Thoracic aorta (tissue), 2 donors: ENCODE measurements around the gene TRAT1. TPM values are rescaled to one million over a fixed set of nuclear protein-coding genes. Genes with fewer than 3 reads are reported as not detected.
A peak's percentile ranks its signal among the peaks of the same experiment; 100 is the strongest.

Experiments
- ATAC-seq: fragments of 150-250 bp; one replicate; pipeline ENCODE4 v1.8.0; 2017; ENCODE audit warnings: low read depth; ENCODE audit not compliant: insufficient number of reproducible peaks, low FRiP score
- DNase-seq: peaks from one replicate; pipeline ENCODE4 v3.0.0-alpha.2; 2020; ENCODE audit warnings: low spot score
- H3K27ac ChIP-seq, 2 donors: fragments of 200-600 bp; sonication (generic); 1 replicate in 1 of 2; 2 replicates in 1 of 2; pipeline ENCODE4 v1.5.1; 2016; ENCODE audit warnings: mild to moderate bottlenecking in 2 of 2, moderate library complexity in 2 of 2
- H3K27me3 ChIP-seq: fragments of 200-600 bp; sonication (generic); replicated peaks from 2 replicates; pipeline ENCODE4 v1.6.0; 2016; ENCODE audit warnings: mild to moderate bottlenecking; ENCODE audit not compliant: insufficient read depth
- H3K36me3 ChIP-seq: fragments of 200-600 bp; sonication (generic); one replicate; pipeline ENCODE4 v1.5.1; 2016
- H3K4me1 ChIP-seq, 2 donors: fragments of 200-600 bp; sonication (generic); 1 replicate in 1 of 2; 2 replicates in 1 of 2; pipeline versions ENCODE4 v1.5.1 to v1.6.0; 2016; ENCODE audit warnings: low read depth in 2 of 2, mild to moderate bottlenecking in 1 of 2; ENCODE audit not compliant: control insufficient read depth in 1 of 2
- H3K4me3 ChIP-seq: fragments of 200-600 bp; sonication (generic); 2 replicates; pipeline ENCODE4 v1.5.1; 2016; ENCODE audit warnings: mild to moderate bottlenecking
- H3K9me3 ChIP-seq: fragments of 200-600 bp; sonication (generic); 2 replicates; pipeline ENCODE4 v1.5.1; 2016
- total RNA-seq, 2 donors: library from RNA; depleted of rRNA; stranded (reverse); fragments of >200 nt; gene quantifications; one replicate each; pipeline versions ENCODE4 v1.1.0 to v1.2.3, GENCODE V29; 2016
- TF ChIP-seq, protein P1 (sequence below): fragments of 200-600 bp; sonication (generic); IDR thresholded peaks from one replicate; pipeline ENCODE4 v1.5.1; 2019; ENCODE audit warnings: antibody characterized with exemption

TRAT1 gene
- total RNA-seq, 2 donors from 2014 or later, result not detected

DNA sequence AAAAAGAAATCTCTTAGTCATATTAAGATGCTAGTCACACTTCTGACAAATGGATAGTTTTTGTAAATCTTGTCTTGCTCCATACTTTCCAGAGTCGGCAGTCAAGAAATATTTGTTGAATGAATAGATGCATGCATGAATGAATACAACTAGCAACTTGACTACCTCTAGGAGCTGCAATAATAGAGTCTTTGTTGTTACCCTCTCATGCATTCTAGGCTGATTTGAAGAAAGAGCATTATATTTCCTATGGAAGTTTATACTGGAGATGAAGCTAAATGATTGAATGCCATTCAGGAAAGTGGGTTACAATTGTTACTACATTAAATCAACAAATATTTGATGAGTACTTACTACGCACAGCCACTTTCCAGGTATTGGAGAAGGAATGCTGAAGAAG, 18.1 kb upstream of the TRAT1 start:
- Histone ChIP-seq H3K27ac (no peak overlapping the region), H3K4me3 (no peak overlapping the region), H3K27me3 (no peaks in the 10 kb centered on the region), H3K36me3 (no peaks in the 10 kb centered on the region), H3K9me3 (no peaks in the 10 kb centered on the region), H3K4me1 (no peaks in the 10 kb centered on the region)
- ATAC-seq, result no peak
- TF ChIP-seq, protein P1, sequence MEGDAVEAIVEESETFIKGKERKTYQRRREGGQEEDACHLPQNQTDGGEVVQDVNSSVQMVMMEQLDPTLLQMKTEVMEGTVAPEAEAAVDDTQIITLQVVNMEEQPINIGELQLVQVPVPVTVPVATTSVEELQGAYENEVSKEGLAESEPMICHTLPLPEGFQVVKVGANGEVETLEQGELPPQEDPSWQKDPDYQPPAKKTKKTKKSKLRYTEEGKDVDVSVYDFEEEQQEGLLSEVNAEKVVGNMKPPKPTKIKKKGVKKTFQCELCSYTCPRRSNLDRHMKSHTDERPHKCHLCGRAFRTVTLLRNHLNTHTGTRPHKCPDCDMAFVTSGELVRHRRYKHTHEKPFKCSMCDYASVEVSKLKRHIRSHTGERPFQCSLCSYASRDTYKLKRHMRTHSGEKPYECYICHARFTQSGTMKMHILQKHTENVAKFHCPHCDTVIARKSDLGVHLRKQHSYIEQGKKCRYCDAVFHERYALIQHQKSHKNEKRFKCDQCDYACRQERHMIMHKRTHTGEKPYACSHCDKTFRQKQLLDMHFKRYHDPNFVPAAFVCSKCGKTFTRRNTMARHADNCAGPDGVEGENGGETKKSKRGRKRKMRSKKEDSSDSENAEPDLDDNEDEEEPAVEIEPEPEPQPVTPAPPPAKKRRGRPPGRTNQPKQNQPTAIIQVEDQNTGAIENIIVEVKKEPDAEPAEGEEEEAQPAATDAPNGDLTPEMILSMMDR, result no peak
- no peak for DNase-seq

- Histone ChIP-seq H3K4me3 (no peak overlapping the region), H3K9me3 (no peaks in the 10 kb centered on the region), H3K27ac (no peak overlapping the region), H3K27me3 (no peaks in the 10 kb centered on the region), H3K4me1 (no peaks in the 10 kb centered on the region), H3K36me3 (no peaks in the 10 kb centered on the region)
- DNase-seq (no peak), ATAC-seq (no peak)
- TF ChIP-seq, protein P1, result no peak
These were observed 17.6 kb upstream of the TRAT1 start for GRCh38 chr3:108804966-108805365.

DNA sequence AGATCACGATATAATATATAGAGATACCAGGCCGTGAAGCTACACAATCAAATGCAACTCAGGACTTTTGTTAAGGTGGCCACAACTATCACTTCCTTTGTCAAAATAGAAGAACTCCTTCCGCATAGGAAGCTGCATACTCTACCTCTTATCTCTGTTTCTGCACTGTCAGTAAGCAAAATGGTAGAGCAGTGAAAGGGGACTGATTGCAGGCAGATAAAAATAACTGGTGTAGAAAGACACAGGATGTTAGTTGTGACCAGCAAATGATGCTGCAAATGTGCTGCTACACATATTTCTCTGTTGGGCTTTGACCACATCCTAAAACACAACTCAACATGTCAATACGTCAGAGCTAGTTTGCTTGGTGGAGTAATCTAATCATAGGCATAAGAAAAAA, 16.3 kb upstream of the TRAT1 start:
- DNase-seq (no peak), ATAC-seq (peak; percentile 23)
- TF ChIP-seq, protein P1, result no peak
- Histone ChIP-seq H3K4me1 (no peaks in the 10 kb centered on the region), H3K36me3 (no peaks in the 10 kb centered on the region), H3K27ac (no peak overlapping the region), H3K9me3 (no peaks in the 10 kb centered on the region), H3K4me3 (no peak overlapping the region), H3K27me3 (no peaks in the 10 kb centered on the region)

DNA sequence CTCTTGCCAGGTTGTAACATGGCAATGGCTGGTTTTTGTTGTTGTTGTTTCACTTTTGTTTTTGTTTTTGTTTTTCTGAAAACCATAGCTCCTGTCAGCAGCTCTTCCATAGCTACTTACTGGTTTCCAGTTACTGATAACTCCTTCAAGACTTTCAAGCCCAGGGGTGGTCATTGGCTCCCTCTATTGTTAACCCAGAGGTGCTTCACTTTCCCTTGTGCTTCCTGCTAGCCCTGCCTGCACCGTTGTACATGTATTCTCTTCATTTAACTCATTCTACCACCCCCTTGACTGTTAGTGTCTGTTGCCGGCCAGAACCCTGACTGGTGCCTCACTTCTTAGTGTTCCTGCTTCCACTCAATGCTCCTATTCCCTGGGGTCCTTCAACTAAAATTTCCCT, 4.2 kb upstream of the TRAT1 start:
- ATAC-seq (no peak), DNase-seq (no peak)
- no peaks in the 10 kb centered on the region for H3K9me3 ChIP-seq
- H3K36me3 ChIP-seq, result no peaks in the 10 kb centered on the region
- H3K27ac ChIP-seq, result no peak overlapping the region
- H3K4me3 ChIP-seq, result no peak overlapping the region
- TF ChIP-seq, protein P1, result no peak
- no peaks in the 10 kb centered on the region for H3K4me1 ChIP-seq
- H3K27me3 ChIP-seq, result no peaks in the 10 kb centered on the region

DNA sequence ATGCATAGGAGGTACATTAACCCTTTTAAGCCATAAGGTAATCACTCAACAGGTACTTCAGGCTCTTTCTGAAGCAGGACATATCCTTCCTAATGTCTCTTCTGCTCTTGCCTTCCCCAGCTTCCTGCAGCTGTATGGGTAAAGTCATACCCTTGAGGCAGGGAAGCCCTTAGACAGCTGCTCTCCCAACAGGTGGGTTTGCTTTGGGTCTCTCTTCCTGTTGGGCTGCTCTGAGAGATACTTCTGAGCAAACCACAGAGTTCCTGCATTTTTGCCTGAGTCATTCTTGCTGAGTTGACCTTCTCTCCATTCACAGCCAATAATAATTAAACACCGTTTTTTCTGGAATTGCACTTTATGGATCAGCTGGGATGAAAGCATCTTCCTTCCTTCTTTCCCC, 2.0 kb upstream of the TRAT1 start:
- Histone ChIP-seq H3K9me3 (no peaks in the 10 kb centered on the region), H3K36me3 (no peaks in the 10 kb centered on the region), H3K27ac (no peak overlapping the region), H3K27me3 (no peaks in the 10 kb centered on the region), H3K4me1 (no peaks in the 10 kb centered on the region), H3K4me3 (no peak overlapping the region)
- DNase-seq (no peak), ATAC-seq (no peak)
- TF ChIP-seq, protein P1, result no peak
